Caco-2 (cell line): Measurements from ENCODE around the gene TMEM258. TPM values are rescaled to one million over a fixed set of nuclear protein-coding genes. Genes with fewer than 3 reads are reported as not detected.

Source experiments
- BruUV-seq: library from RNA; stranded (reverse); fragments of 400-500 nt; replicated peaks from 2 replicates; lab custom pipeline; 2021; lab: Mats Ljungman, UMichigan
- CTCF ChIA-PET: fragments of 300-600 bp; sonication (Branson Sonifier 250); formaldehyde crosslinking; loops from one replicate; lab custom pipeline; 2022; ENCODE audit warnings: antibody characterized with exemption; lab: Charles Lee
- POLR2A ChIA-PET: fragments of 300-600 bp; sonication (Branson Sonifier 250); formaldehyde crosslinking; loops from one replicate; lab custom pipeline; 2022; ENCODE audit warnings: antibody characterized with exemption; lab: Charles Lee
- DNase-seq, 2 experiments: peaks; one replicate each; pipeline versions ENCODE4 v3.0.0 to v3.0.0-alpha.2; 2020 to 2022
- H3K27me3 ChIP-seq: replicated peaks from 2 replicates; pipeline ENCODE4 v1.6.0; 2011; ENCODE audit warnings: low read length; ENCODE audit not compliant: control insufficient read depth, insufficient read depth
- H3K36me3 ChIP-seq: 2 replicates; pipeline ENCODE4 v1.5.1; 2011; ENCODE audit warnings: low read length; ENCODE audit not compliant: control insufficient read depth, insufficient read depth
- H3K4me1 ChIP-seq: fragments of 250-450 bp; sonication (Bioruptor Pico); 2 replicates; pipeline ENCODE4 v1.5.1; 2020; ENCODE audit warnings: mild to moderate bottlenecking
- H3K4me3 ChIP-seq: 2 replicates; pipeline ENCODE4 v1.5.1; 2011; ENCODE audit warnings: low read depth, mild to moderate bottlenecking, control low read depth, low read length
- H3K9me3 ChIP-seq: fragments of 250-450 bp; sonication (Bioruptor Pico); 2 replicates; pipeline ENCODE4 v1.5.1; 2020; ENCODE audit warnings: mild to moderate bottlenecking, moderate library complexity
- H3K27ac Mint-ChIP-seq: one replicate; pipeline ENCODE4 v1.8.0; 2022; ENCODE audit warnings: mixed read lengths; ENCODE audit not compliant: unreplicated experiment
- H3K27me3 Mint-ChIP-seq: one replicate; pipeline ENCODE4 v1.8.0; 2022; ENCODE audit warnings: mixed read lengths; ENCODE audit not compliant: insufficient read depth, unreplicated experiment
- H3K36me3 Mint-ChIP-seq: one replicate; pipeline ENCODE4 v1.8.0; 2022; ENCODE audit warnings: mild to moderate bottlenecking, mixed read lengths; ENCODE audit not compliant: insufficient read depth, unreplicated experiment
- H3K4me1 Mint-ChIP-seq: one replicate; pipeline ENCODE4 v1.8.0; 2022; ENCODE audit warnings: low read depth, mixed read lengths; ENCODE audit not compliant: unreplicated experiment
- H3K4me3 Mint-ChIP-seq: one replicate; pipeline ENCODE4 v1.8.0; 2022; ENCODE audit warnings: mild to moderate bottlenecking, moderate library complexity, mixed read lengths; ENCODE audit not compliant: unreplicated experiment
- H3K9me3 Mint-ChIP-seq: one replicate; pipeline ENCODE4 v1.8.0; 2022; ENCODE audit warnings: mixed read lengths; ENCODE audit not compliant: unreplicated experiment
- CTCF ChIP-seq, 2 experiments: fragments of 200-600 bp in 1 of 2; IDR thresholded peaks; 1 replicate in 1 of 2; 2 replicates in 1 of 2; pipeline versions ENCODE4 v1.5.1 to v1.8.0; 2011 to 2022; ENCODE audit warnings: antibody characterized with exemption in 1 of 2, control low read depth in 1 of 2, inconsistent platforms in 1 of 2, low read depth in 1 of 2, low read length in 1 of 2, mild to moderate bottlenecking in 1 of 2, moderate library complexity in 1 of 2; ENCODE audit not compliant: insufficient read depth in 1 of 2, severe bottlenecking in 1 of 2, unreplicated experiment in 1 of 2
- intact Hi-C: fragments of 100-400 bp; cut with micrococcal nuclease; formaldehyde crosslinking; loops from one replicate; pipeline ENCODE4 v1.10.0; 2022; ENCODE audit not compliant: unreplicated experiment
- total RNA-seq: library from RNA; stranded (reverse); gene quantifications from 2 replicates; pipeline ENCODE4 v1.2.3, GENCODE V29; 2022

TMEM258 gene
- total RNA-seq, 1 experiment from 2014 or later: 197 TPM

- peak overlapping the region; percentile 45 for H3K27ac Mint-ChIP-seq
- H3K9me3 ChIP-seq: no peaks in the 10 kb centered on the region
- TF ChIP-seq CTCF (IDR thresholded peaks at IDR 0.05; ENCODE audit: insufficient read depth in 1 of 2, low read depth in 1 of 2, low read length in 1 of 2, severe bottlenecking in 1 of 2, unreplicated experiment in 1 of 2): no peak
- no peak for DNase-seq
- no peaks in the 10 kb centered on the region for H3K9me3 Mint-ChIP-seq
- peaks cover 9% of the 10 kb centered on the region for H3K36me3 ChIP-seq
- H3K4me3 Mint-ChIP-seq: no peak overlapping the region
- H3K27me3 ChIP-seq: no peaks in the 10 kb centered on the region
- ChIA-PET POLR2A (no interaction called here), CTCF (no interaction called here)
- no TSS peak for BruUV-seq
- intact Hi-C loops: no loop called here
- H3K4me1 ChIP-seq: peaks cover 15% of the 10 kb centered on the region
- no peaks in the 10 kb centered on the region for H3K27me3 Mint-ChIP-seq
- no peak overlapping the region for H3K4me3 ChIP-seq
- H3K36me3 Mint-ChIP-seq: peaks cover 85% of the 10 kb centered on the region
- peaks cover 18% of the 10 kb centered on the region for H3K4me1 Mint-ChIP-seq
Measured at GRCh38 chr11:61812736-61813411, 20.5 kb upstream of the TMEM258 start.

GRCh38 chr11:61811831-61812230, 19.4 kb upstream of the TMEM258 start:
- H3K4me3 ChIP-seq: no peak overlapping the region
- intact Hi-C loops: no loop called here
- Mint-ChIP-seq H3K9me3 (no peaks in the 10 kb centered on the region), H3K4me3 (no peak overlapping the region), H3K36me3 (peaks cover 92% of the 10 kb centered on the region), H3K27ac (peak overlapping the region; percentile 29), H3K27me3 (no peaks in the 10 kb centered on the region), H3K4me1 (peaks cover 13% of the 10 kb centered on the region)
- no peak for TF ChIP-seq CTCF (IDR thresholded peaks at IDR 0.05; ENCODE audit: insufficient read depth in 1 of 2, low read depth in 1 of 2, low read length in 1 of 2, severe bottlenecking in 1 of 2, unreplicated experiment in 1 of 2)
- ChIA-PET POLR2A (no interaction called here), CTCF (no interaction called here)
- no peaks in the 10 kb centered on the region for H3K27me3 ChIP-seq
- peaks cover 9% of the 10 kb centered on the region for H3K4me1 ChIP-seq
- no peaks in the 10 kb centered on the region for H3K9me3 ChIP-seq
- BruUV-seq: no TSS peak
- DNase-seq: no peak
- H3K36me3 ChIP-seq: peaks cover 9% of the 10 kb centered on the region

GRCh38 chr11:61810671-61811175, 18.3 kb upstream of the TMEM258 start:
- H3K4me1 ChIP-seq: peaks cover 9% of the 10 kb centered on the region
- ChIA-PET CTCF (no interaction called here), POLR2A (no interaction called here)
- no peak overlapping the region for H3K4me3 ChIP-seq
- H3K9me3 Mint-ChIP-seq: no peaks in the 10 kb centered on the region
- no peak overlapping the region for H3K27ac Mint-ChIP-seq
- no peaks in the 10 kb centered on the region for H3K27me3 ChIP-seq
- peaks cover 88% of the 10 kb centered on the region for H3K36me3 Mint-ChIP-seq
- peaks cover 11% of the 10 kb centered on the region for H3K36me3 ChIP-seq
- DNase-seq: no peak
- H3K27me3 Mint-ChIP-seq: no peaks in the 10 kb centered on the region
- no TSS peak for BruUV-seq
- intact Hi-C loops: no loop called here
- TF ChIP-seq CTCF (IDR thresholded peaks at IDR 0.05; ENCODE audit: insufficient read depth in 1 of 2, low read depth in 1 of 2, low read length in 1 of 2, severe bottlenecking in 1 of 2, unreplicated experiment in 1 of 2): no peak
- H3K4me3 Mint-ChIP-seq: no peak overlapping the region
- no peaks in the 10 kb centered on the region for H3K9me3 ChIP-seq
- peaks cover 13% of the 10 kb centered on the region for H3K4me1 Mint-ChIP-seq
